MM.1S (cell line): ENCODE data around the gene MYO9B.

Source experiments
- CTCF ChIP-seq: fragments of 300-600 bp; sonication (generic); IDR thresholded peaks from 2 replicates; pipeline ENCODE4 v1.5.1; 2016; ENCODE audit warnings: antibody characterized with exemption, low read length, mixed read lengths
- EZH2 ChIP-seq: fragments of 300-600 bp; sonication (generic); optimal IDR thresholded peaks from 2 replicates; pipeline ENCODE3; 2017; ENCODE audit warnings: low read depth, mild to moderate bottlenecking, antibody characterized with exemption, low read length, mixed read lengths
- EZH2phosphoT487 ChIP-seq: fragments of 300-600 bp; sonication (generic); IDR thresholded peaks from 2 replicates; pipeline ENCODE4 v1.6.1; 2018; ENCODE audit warnings: antibody characterized with exemption, low read length

DNA sequence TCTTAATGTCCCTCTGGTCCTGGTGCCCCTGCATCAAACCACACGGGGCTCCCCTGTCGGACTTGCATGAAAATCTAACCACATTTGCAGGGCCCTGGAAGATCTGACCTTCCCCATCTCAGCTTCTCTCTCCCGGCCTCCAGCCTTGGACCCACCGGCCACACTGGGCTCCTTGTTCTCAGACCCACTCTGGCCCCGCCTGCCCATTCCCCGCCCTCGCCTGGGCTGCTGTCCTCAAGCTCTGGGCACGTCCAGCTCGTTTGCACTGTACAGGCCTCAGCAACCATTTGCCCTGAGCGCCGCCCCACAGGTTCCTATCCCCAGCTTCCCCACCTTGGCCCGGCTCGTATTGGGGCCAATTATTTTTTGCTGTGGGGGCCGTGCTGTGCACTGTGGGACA is 10.5 kb downstream of the MYO9B start:
- TF ChIP-seq CTCF, result no peak
- TF ChIP-seq EZH2phosphoT487, result no peak
- no peak for TF ChIP-seq EZH2
